22Rv1 (cell line): ENCODE results near the gene ATE1.

Experiments
- ZFX ChIP-seq: fragments of 450-650 bp; IDR thresholded peaks from 2 replicates; pipeline ENCODE4 v1.6.1; 2017; ENCODE audit warnings: antibody characterized with exemption, borderline replicate concordance
- TF ChIP-seq, protein P1 (sequence below): fragments of 450-650 bp; IDR thresholded peaks from 2 replicates; pipeline ENCODE4 v1.5.1; 2017; ENCODE audit warnings: mild to moderate bottlenecking

GRCh38 chr10:121783782-121784372 lies 144.0 kb downstream of the ATE1 start:
- TF ChIP-seq, protein P1, sequence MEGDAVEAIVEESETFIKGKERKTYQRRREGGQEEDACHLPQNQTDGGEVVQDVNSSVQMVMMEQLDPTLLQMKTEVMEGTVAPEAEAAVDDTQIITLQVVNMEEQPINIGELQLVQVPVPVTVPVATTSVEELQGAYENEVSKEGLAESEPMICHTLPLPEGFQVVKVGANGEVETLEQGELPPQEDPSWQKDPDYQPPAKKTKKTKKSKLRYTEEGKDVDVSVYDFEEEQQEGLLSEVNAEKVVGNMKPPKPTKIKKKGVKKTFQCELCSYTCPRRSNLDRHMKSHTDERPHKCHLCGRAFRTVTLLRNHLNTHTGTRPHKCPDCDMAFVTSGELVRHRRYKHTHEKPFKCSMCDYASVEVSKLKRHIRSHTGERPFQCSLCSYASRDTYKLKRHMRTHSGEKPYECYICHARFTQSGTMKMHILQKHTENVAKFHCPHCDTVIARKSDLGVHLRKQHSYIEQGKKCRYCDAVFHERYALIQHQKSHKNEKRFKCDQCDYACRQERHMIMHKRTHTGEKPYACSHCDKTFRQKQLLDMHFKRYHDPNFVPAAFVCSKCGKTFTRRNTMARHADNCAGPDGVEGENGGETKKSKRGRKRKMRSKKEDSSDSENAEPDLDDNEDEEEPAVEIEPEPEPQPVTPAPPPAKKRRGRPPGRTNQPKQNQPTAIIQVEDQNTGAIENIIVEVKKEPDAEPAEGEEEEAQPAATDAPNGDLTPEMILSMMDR: no peak
- TF ChIP-seq ZFX: no peak
